ENCODE results near the gene COASY.

Gene COASY

GRCh38 chr17:42581744-42582270 lies 19.9 kb downstream of the COASY start:
- Mint-ChIP-seq H3K27ac (no peak overlapping the region), H3K36me3 (peaks cover 63% of the 10 kb centered on the region), H3K4me1 (peaks cover 21% of the 10 kb centered on the region), H3K9me3 (no peaks in the 10 kb centered on the region), H3K4me3 (no peak overlapping the region), H3K27me3 (no peaks in the 10 kb centered on the region)
- CTCF ChIA-PET, result interaction anchor here (2.1 kb wide), 1 partner anchor 101 kb away, joined by 5 read pairs; no protein-coding TSS in a partner anchor
- DNase-seq, result no peak

GRCh38 chr17:42584880-42585279 lies 22.9 kb downstream of the COASY start:
- Mint-ChIP-seq H3K4me3 (no peak overlapping the region), H3K9me3 (no peaks in the 10 kb centered on the region), H3K4me1 (no peaks in the 10 kb centered on the region), H3K36me3 (peaks cover 66% of the 10 kb centered on the region), H3K27me3 (no peaks in the 10 kb centered on the region), H3K27ac (no peak overlapping the region)
- no peak for DNase-seq
- CTCF ChIA-PET, result no interaction called here

GRCh38 chr17:42585353-42585752 lies 23.4 kb downstream of the COASY start:
- H3K27ac Mint-ChIP-seq, result no peak overlapping the region
- H3K36me3 Mint-ChIP-seq, result peaks cover 61% of the 10 kb centered on the region

GRCh38 chr17:42586514-42587230 lies 24.7 kb downstream of the COASY start:
- H3K36me3 Mint-ChIP-seq, result peaks cover 60% of the 10 kb centered on the region

More at GRCh38 chr17:42585353-42585752, 23.4 kb downstream of the COASY start:
- no peaks in the 10 kb centered on the region for H3K9me3 Mint-ChIP-seq
- no peaks in the 10 kb centered on the region for H3K27me3 Mint-ChIP-seq
- H3K4me1 Mint-ChIP-seq, result peaks cover 2% of the 10 kb centered on the region
- H3K4me3 Mint-ChIP-seq, result no peak overlapping the region
- DNase-seq, result no peak
- CTCF ChIA-PET, result no interaction called here

GRCh38 chr17:42590886-42591285 lies 28.9 kb downstream of the COASY start:
- Mint-ChIP-seq H3K4me3 (no peak overlapping the region), H3K36me3 (peaks cover 36% of the 10 kb centered on the region)
- CTCF ChIA-PET, result interaction anchor here (1.5 to 1.8 kb wide), 2 partner anchors 11 to 13 kb away, joined by 5 read pairs; partner anchors contain the start of gene PSMC3IP

More at GRCh38 chr17:42586514-42587230, 24.7 kb downstream of the COASY start:
- Mint-ChIP-seq H3K27ac (no peak overlapping the region), H3K4me1 (peaks cover 8% of the 10 kb centered on the region), H3K9me3 (no peaks in the 10 kb centered on the region), H3K27me3 (no peaks in the 10 kb centered on the region), H3K4me3 (no peak overlapping the region)
- DNase-seq, result no peak
- CTCF ChIA-PET, result interaction anchor here (2.9 kb wide), 1 partner anchor 9 kb away, joined by 14 read pairs; the partner anchor contains the start of gene PSMC3IP

GRCh38 chr17:42591411-42591810 lies 29.5 kb downstream of the COASY start:
- Mint-ChIP-seq H3K36me3 (peaks cover 35% of the 10 kb centered on the region), H3K9me3 (no peaks in the 10 kb centered on the region), H3K4me3 (no peak overlapping the region), H3K4me1 (peaks cover 10% of the 10 kb centered on the region), H3K27ac (no peak overlapping the region), H3K27me3 (no peaks in the 10 kb centered on the region)
- CTCF ChIA-PET, result interaction anchor here (1.5 to 1.8 kb wide), 2 partner anchors 11 to 13 kb away, joined by 5 read pairs; partner anchors contain the start of gene PSMC3IP
- no peak for DNase-seq

More at GRCh38 chr17:42590886-42591285, 28.9 kb downstream of the COASY start:
- H3K9me3 Mint-ChIP-seq, result no peaks in the 10 kb centered on the region
- H3K27ac Mint-ChIP-seq, result no peak overlapping the region
- no peak for DNase-seq
- no peaks in the 10 kb centered on the region for H3K27me3 Mint-ChIP-seq
- H3K4me1 Mint-ChIP-seq, result peaks cover 10% of the 10 kb centered on the region

- H3K9me3 Mint-ChIP-seq, result no peaks in the 10 kb centered on the region
These were observed 34.4 kb downstream of the COASY start for GRCh38 chr17:42596386-42596785.

GRCh38 chr17:42598905-42599304 lies 37.0 kb downstream of the COASY start:
- CTCF ChIA-PET, result interaction anchor here (0.5 kb wide), 1 partner anchor 264 kb away, joined by 3 read pairs; no protein-coding TSS in a partner anchor
- H3K27ac Mint-ChIP-seq, result no peak overlapping the region
- H3K9me3 Mint-ChIP-seq, result no peaks in the 10 kb centered on the region
- H3K4me1 Mint-ChIP-seq, result peaks cover 12% of the 10 kb centered on the region
- no peaks in the 10 kb centered on the region for H3K27me3 Mint-ChIP-seq
- H3K36me3 Mint-ChIP-seq, result peaks cover 21% of the 10 kb centered on the region
- no peak overlapping the region for H3K4me3 Mint-ChIP-seq
- no peak for DNase-seq

More at GRCh38 chr17:42596386-42596785, 34.4 kb downstream of the COASY start:
- Mint-ChIP-seq H3K4me3 (no peak overlapping the region), H3K36me3 (peaks cover 20% of the 10 kb centered on the region), H3K27me3 (no peaks in the 10 kb centered on the region), H3K4me1 (peaks cover 11% of the 10 kb centered on the region), H3K27ac (no peak overlapping the region)
- CTCF ChIA-PET, result no interaction called here
- no peak for DNase-seq

- Mint-ChIP-seq H3K4me3 (no peak overlapping the region), H3K27ac (no peak overlapping the region), H3K27me3 (no peaks in the 10 kb centered on the region), H3K4me1 (peaks cover 48% of the 10 kb centered on the region), H3K9me3 (no peaks in the 10 kb centered on the region), H3K36me3 (peaks cover 32% of the 10 kb centered on the region)
- DNase-seq, result no peak
- CTCF ChIA-PET, result no interaction called here
These were observed 41.4 kb downstream of the COASY start for GRCh38 chr17:42603318-42603717.

GRCh38 chr17:42607769-42608168 lies 45.8 kb downstream of the COASY start:
- Mint-ChIP-seq H3K36me3 (peaks cover 35% of the 10 kb centered on the region), H3K27ac (peak overlapping the region; percentile 97), H3K9me3 (no peaks in the 10 kb centered on the region), H3K4me3 (peak overlapping the region; percentile 99), H3K4me1 (peaks cover 54% of the 10 kb centered on the region), H3K27me3 (peaks cover 5% of the 10 kb centered on the region)
- no peak for DNase-seq
- CTCF ChIA-PET, result interaction anchor here (0.9 to 3.7 kb wide), 5 partner anchors 11 to 190 kb away, joined by 3 to 26 read pairs (median 3); partner anchors contain the start of gene PSMC3IP

GRCh38 chr17:42608305-42609181 lies 46.6 kb downstream of the COASY start:
- Mint-ChIP-seq H3K36me3 (peaks cover 33% of the 10 kb centered on the region), H3K27ac (peak overlapping the region; percentile 97), H3K4me1 (peaks cover 51% of the 10 kb centered on the region), H3K9me3 (no peaks in the 10 kb centered on the region), H3K4me3 (peak overlapping the region; percentile 99), H3K27me3 (peaks cover 5% of the 10 kb centered on the region)
- DNase-seq, result no peak
- CTCF ChIA-PET, result interaction anchor here (0.6 to 3.7 kb wide), 7 partner anchors 10 to 189 kb away, joined by 3 to 26 read pairs (median 3); partner anchors contain the start of gene PSMC3IP

GRCh38 chr17:42609182-42609813 lies 47.4 kb downstream of the COASY start, which contains the start of the genes RETREG3 and TUBG1:
RETREG3 (minus strand) TSS chr17:42609374; CDS start chr17:42609324, 50 bp downstream.
TUBG1 (plus strand) TSS chr17:42609683; CDS start chr17:42609738, 55 bp downstream.
- DNase-seq, result peak; percentile 99
- peak within 1 kb of the TSS; percentile 99 for H3K4me3 Mint-ChIP-seq
- H3K4me1 Mint-ChIP-seq, result peaks cover 46% of the 10 kb centered on the region
- H3K27me3 Mint-ChIP-seq, result peaks cover 5% of the 10 kb centered on the region
- no peaks in the 10 kb centered on the region for H3K9me3 Mint-ChIP-seq
- peak within 1 kb of the TSS; percentile 97 for H3K27ac Mint-ChIP-seq
- CTCF ChIA-PET, result interaction anchor here (1.1 to 3.7 kb wide), 3 partner anchors 31 to 154 kb away, joined by 3 to 26 read pairs (median 7); partner anchors contain the start of gene PSMC3IP
- peaks cover 39% of the 10 kb centered on the region for H3K36me3 Mint-ChIP-seq

All from activated naive CD4-positive, alpha-beta T cell treated with anti-CD3 and anti-CD28 coated beads, Interleukin-2, amount 10 ng/mL, durations not matched to agents 7 days and 5 days (primary cell).